ENCODE measurements around the gene PACS1.

Gene PACS1

GRCh38 chr11:66211100-66211499 is 141.0 kb downstream of the PACS1 start:
- no peak for DNase-seq (ENCODE audit: insufficient read length, low spot score)
- TF ChIP-seq, protein P1, sequence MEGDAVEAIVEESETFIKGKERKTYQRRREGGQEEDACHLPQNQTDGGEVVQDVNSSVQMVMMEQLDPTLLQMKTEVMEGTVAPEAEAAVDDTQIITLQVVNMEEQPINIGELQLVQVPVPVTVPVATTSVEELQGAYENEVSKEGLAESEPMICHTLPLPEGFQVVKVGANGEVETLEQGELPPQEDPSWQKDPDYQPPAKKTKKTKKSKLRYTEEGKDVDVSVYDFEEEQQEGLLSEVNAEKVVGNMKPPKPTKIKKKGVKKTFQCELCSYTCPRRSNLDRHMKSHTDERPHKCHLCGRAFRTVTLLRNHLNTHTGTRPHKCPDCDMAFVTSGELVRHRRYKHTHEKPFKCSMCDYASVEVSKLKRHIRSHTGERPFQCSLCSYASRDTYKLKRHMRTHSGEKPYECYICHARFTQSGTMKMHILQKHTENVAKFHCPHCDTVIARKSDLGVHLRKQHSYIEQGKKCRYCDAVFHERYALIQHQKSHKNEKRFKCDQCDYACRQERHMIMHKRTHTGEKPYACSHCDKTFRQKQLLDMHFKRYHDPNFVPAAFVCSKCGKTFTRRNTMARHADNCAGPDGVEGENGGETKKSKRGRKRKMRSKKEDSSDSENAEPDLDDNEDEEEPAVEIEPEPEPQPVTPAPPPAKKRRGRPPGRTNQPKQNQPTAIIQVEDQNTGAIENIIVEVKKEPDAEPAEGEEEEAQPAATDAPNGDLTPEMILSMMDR (IDR thresholded peaks at IDR 0.05; ENCODE audit: insufficient read depth, missing control alignments): no peak
- FAIRE-seq: no peak

GRCh38 chr11:66216911-66217310 is 146.8 kb downstream of the PACS1 start:
- TF ChIP-seq, protein P1 (IDR thresholded peaks at IDR 0.05; ENCODE audit: insufficient read depth, missing control alignments): no peak
- DNase-seq (ENCODE audit: insufficient read length, low spot score) (no peak), FAIRE-seq (no peak)

- TF ChIP-seq, protein P1 (IDR thresholded peaks at IDR 0.05; ENCODE audit: insufficient read depth, missing control alignments): no peak
- FAIRE-seq (no peak), DNase-seq (ENCODE audit: insufficient read length, low spot score) (no peak)
Measured at GRCh38 chr11:66218036-66218435, 148.0 kb downstream of the PACS1 start.

DNA sequence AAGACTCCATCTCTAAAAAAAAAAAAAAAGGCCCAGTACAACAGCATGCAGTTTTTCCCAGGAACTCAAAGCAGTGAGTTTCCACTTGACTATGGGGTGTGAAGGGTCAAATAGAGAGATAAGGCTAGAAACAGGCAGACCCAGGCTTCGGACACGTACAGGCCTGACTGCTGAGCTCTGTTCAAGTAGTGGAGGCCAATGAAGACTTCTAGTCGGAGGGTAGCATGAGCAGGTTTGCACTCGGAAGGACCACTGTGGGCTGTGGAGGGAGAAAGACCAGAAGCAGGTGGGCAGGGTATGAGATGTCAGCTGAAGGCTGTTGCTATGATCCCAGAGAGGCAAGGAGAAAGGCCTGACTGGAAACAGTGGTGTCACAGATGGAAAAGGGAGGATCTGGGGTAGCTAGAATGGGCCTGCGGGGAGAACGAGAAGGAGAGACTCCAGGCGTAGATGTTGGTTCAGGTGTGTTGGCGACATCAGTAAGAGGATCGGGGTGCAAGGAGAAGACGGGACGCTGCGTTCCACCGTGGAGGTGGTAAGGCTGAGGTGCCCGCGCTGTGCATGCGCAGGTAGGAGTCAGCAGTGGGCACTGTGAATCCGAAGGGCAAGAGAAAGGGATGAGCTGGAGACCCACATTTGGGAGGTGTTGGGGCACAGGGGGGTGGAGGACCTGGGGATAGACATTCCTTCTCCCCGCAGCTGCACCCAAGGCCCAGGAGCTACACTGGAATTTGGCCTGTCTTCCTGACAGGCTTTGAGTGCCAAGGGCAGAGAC is 149.0 kb downstream of the PACS1 start:
- no peak for FAIRE-seq
- DNase-seq (ENCODE audit: insufficient read length, low spot score): no peak
- TF ChIP-seq, protein P1 (IDR thresholded peaks at IDR 0.05; ENCODE audit: insufficient read depth, missing control alignments): no peak

DNA sequence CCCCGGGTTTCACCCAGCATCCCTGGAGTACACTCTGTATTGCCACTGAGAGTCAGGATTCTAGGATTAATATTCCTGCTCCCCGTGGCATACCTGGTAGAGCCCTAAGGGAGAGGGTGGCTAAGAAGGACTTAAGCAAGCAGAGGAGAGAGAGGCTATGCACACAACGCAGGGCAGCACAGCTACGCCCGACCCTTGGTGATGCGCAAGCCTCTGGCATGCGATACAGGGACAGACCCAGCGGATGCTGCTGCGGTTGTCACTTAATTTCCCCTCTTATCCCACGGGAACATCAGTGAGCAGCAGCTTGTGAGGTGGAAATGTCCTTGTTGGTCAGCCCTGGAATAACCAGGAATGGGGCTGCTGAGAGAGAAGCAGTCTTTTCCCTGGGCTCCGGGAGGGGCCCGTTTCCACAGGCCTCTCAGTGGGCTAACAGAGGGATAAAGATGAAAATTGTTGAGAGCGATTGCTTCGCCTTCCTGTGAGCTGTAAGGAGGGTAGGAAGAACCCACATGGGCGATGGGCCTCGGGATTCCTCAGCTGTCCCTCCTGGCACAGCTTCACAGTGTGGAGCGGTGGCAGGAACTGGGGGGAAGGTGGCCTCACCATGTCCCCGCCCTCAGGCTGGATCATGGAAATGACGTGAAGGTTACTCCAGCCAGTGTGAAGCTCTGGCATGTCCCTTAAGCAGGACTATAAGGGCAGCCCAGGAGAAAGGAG is 149.9 kb downstream of the PACS1 start:
- FAIRE-seq (no peak), DNase-seq (ENCODE audit: insufficient read length, low spot score) (no peak)
- TF ChIP-seq, protein P1 (IDR thresholded peaks at IDR 0.05; ENCODE audit: insufficient read depth, missing control alignments): no peak

- no peak for FAIRE-seq
- TF ChIP-seq, protein P1 (IDR thresholded peaks at IDR 0.05; ENCODE audit: insufficient read depth, missing control alignments): no peak
- no peak for DNase-seq (ENCODE audit: insufficient read length, low spot score)
Measured at GRCh38 chr11:66220566-66220935, 150.5 kb downstream of the PACS1 start.

DNA sequence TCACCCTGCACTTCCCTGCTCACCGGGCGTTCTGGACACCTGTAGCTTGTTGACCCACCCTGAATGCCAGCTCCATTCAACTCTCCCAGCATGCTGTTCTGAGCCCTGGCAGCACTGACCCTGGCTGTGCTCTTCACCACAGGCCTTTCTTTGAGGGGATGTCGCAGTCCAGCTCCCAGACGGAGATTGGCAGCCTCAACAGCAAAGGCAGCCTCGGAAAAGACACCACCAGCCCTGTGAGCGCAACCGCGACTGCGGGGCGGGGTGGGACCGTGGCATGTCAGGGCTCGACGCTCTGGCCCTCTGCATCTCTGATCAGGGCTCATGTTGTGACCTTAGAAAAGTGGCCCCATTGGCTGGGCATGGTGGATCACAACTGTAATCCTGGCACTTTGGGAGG is 150.9 kb downstream of the PACS1 start:
- DNase-seq (ENCODE audit: insufficient read length, low spot score): no peak
- FAIRE-seq: no peak
- TF ChIP-seq, protein P1 (IDR thresholded peaks at IDR 0.05; ENCODE audit: insufficient read depth, missing control alignments): no peak

Measured in D721Med (cell line).